Colon (tissue), 2 donors: ENCODE results near the gene NRXN2.
"Not testable (repeated sequence)": the region's sequence is repeated elsewhere in the genome, so short reads cannot be mapped to it uniquely, and the experiment has no call there.

ENCODE experiments used
- FAIRE-seq: peaks from 2 replicates; lab custom pipeline; 2012; peaks lifted over from hg19 to GRCh38; lab: Jason Lieb, UNC
- donor health status: control.
- donor health status: control.

Gene NRXN2

GRCh38 chr11:64721359-64721699, 1.7 kb downstream of the NRXN2 start:
- no peak for FAIRE-seq

DNA sequence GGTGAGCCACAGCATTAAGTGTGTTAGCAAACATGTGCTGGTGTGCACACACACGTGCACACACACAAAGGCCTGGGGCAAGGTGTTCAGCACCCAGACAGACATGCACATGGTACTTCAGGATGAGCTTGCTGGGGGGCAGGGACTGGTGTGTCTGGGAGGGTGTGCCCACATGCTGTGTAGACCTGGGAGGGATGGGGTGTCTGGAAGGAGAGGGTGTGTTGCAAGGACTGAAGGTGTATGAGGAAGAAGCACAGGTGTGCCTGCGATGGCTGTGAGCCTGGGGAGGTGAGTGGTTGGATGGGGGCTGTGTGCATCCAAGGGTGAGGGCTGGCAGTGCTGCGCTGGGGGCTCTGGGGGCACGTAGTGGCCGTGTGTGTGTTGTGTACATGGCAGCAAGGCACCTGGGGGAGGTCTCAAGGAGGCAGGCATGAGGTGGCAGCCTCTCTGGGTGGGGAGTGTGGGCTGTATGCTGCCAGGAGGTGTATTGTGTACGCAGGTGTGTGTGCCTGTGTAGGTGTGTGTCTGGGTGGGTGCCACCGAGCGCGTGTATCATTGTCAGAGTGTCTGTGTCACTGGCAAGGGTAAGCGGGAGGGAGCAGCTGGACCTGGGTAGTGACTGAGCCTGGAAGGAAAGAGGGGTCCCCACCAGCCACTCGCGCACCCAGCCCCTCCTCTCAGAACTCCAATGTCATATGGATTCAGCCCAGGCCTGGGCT, 2.2 kb downstream of the NRXN2 start:
- no peak for FAIRE-seq

DNA sequence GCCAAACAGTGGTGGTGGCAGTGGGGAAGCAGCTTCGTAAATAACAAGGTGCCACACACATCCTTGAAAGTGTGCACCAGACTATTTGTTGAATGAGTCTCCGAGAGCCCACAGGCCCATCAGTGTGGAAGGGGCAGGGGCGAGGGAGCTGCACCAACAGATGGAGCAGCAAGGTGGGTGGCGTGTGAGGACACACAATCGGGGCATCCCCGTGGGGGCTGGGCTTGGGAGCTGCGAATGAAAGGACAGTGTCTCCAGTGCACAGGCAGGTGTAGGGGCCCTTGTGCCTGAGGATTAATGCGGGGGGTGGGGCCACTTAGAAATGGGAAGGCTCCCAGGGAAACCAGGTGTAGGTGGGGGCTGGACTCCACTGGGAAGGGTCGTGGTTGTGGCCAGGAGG, 2.8 kb downstream of the NRXN2 start:
- no peak for FAIRE-seq

GRCh38 chr11:64719406-64719805, 3.6 kb downstream of the NRXN2 start:
- FAIRE-seq: no peak

GRCh38 chr11:64718780-64719124, 4.2 kb downstream of the NRXN2 start:
- FAIRE-seq: no peak

DNA sequence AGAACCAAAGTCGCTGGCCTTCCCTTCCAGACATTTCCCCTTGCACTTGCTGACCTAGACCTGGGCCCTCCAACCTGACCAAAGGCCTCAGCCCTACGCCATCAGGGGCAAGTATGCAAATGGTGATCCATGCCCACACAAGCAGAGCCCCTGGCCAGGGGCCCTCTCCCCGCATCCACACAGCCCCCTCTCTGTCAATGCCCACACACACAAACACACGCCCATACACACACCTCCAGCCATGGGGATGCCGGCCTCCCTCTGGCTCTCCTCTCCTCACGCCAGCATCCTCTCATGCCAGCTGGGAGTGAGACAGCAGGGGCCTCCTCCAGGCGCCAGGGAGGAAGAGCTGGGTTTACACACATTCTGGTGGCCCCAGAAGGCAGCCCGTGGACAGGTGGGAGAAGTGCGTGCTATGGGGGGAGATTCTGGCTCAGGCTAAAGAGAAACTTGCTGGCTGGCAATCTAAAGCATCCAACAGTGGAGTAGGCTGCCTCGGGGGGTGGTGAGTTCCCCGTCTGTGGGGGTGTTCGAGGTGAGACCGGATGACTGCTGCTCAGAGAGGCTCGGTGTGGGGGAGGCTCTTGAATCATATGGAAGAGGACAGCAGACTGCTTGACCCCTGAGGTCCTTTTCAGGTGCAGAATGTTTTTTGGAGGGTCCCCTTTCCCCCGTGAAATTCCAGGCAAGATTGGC, 4.8 kb downstream of the NRXN2 start:
- no peak for FAIRE-seq

DNA sequence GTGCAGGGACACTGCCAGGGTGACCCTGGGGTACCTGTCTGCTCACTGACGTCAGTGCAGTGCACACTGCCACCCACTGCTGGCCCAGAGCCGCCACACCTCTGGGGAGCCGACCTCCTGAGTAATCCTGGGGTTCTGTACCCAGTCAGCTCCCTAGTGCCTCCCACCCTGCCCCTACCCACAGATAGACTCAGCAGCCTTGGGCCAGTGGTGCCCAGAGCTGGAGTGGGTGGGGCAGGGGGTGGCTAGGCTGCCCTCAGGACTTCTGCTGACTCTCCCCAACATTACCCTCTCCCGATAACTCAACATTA, 5.8 kb downstream of the NRXN2 start:
- FAIRE-seq: no peak

DNA sequence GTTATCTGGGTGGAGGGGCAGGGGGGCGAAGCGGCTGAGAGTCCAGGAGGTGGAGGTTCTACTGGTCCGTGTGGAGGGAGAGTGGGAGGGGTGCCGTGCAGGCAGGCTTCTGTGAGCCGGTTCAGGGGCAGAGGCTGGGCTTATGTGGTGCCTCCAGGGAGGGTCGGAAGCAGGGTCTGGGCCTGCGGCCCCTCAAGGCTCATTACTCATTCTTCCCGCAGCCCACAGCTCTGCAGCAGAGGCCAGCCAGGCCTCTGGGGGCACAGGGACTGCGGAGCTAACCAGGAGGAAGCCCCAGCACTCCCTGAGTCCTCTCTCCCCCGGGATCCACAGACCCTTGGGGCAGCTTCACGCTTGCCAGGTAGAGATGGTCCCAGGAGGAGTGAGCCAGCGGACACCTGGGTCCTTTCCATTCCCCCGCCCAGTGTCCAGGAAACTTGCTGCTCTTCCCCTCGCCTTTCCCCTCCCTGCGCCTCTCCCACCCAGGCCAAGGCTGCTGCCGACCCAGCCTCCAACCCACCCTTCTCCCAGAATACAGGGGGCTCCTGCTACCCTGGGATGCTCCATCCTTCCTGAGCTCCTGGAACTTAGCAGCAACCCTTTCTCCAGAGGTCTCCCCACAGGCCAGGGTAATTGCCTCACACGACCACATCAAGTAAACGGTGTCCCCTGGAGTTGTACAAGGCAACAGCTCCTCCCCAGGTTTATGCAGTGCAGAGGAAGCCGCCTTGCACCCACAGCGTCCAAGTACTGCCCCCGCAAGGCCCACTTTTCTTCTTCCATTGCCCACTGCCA, 6.3 kb downstream of the NRXN2 start:
- FAIRE-seq: no peak

GRCh38 chr11:64715756-64716472, 7.1 kb downstream of the NRXN2 start:
- no peak for FAIRE-seq

- FAIRE-seq: no peak
These were observed 7.9 kb downstream of the NRXN2 start for GRCh38 chr11:64715110-64715509.

GRCh38 chr11:64714666-64715065, 8.3 kb downstream of the NRXN2 start:
- no peak for FAIRE-seq

GRCh38 chr11:64713781-64714363, 9.1 kb downstream of the NRXN2 start:
- FAIRE-seq: no peak

DNA sequence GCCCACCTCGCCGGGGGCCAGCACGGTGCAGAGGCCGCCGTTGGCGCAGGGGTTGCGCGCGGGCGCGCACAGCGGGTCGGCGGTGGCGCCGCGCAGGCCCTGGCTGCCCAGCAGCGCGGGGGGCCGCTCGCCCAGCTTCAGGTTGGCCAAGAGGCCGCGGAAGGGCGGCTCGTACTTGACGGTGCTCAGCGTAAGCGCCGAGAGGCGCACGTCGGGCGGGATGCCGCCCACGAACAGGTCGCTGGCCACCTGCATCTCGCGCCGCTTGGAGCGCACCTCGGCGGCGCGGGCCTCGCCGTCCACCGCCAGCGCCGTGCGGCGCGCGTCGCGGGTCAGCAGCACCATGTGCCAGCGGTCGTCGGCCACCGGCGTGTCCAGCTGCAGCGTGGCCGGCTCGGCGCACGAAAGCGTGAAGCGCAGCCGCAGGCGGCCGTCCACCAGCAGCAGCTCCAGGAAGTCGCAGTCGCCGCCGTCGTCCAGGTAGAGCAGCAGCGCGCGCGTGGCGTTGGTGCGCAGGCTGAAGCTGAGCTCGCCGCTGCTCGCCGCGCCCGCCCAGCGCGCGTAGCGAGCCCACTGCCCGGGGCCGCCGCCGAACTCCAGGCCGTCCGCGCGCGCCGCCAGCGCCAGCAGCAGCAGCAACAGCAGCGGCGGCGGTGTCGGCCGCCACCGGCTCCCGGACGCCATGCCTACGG, 9.8 kb downstream of the NRXN2 start:
- FAIRE-seq: no peak

DNA sequence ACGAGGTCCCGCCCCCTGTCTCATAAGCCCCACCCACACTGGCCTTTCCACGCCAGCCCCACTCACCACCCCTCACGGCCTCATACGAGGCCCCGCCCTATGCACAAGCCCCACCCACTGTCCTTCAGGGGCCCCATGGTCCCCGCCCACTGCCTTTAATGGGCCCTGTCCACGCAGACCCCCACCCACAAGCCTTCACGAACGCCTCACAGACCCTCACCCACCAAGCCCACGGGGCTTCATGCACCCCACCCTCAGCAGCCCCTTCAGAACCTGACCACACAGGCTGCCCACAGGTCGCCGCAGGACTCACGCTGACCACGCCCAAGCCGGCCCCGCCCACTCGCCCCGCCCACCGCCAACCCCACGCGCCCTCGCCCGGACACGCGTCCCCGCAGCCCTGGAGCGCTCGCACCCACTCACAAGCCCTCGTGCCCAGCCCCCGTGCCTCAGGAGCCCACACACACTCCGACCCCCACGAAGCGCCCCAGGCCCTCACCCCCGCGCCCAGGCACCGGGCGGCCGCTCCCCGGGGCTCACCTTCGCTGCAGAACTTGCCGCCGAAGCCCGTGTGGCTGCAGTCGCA, 10.5 kb downstream of the NRXN2 start:
- no peak for FAIRE-seq

GRCh38 chr11:64711956-64712362, 11.0 kb downstream of the NRXN2 start:
- FAIRE-seq: no peak

- no peak for FAIRE-seq
These were observed 11.7 kb downstream of the NRXN2 start for GRCh38 chr11:64711138-64711955.

GRCh38 chr11:64710418-64711137, 12.4 kb downstream of the NRXN2 start:
- no peak for FAIRE-seq

GRCh38 chr11:64705501-64705900, 17.5 kb downstream of the NRXN2 start:
- FAIRE-seq: no peak

- FAIRE-seq: no peak
These were observed 19.9 kb downstream of the NRXN2 start for GRCh38 chr11:64703048-64703447.

- FAIRE-seq: not testable (repeated sequence)
These were observed 21.0 kb downstream of the NRXN2 start for GRCh38 chr11:64701956-64702355.
